Lower leg skin (tissue), 3 donors: ENCODE measurements around the gene ARHGEF12.

ENCODE experiments used
- CTCF ChIP-seq, 3 donors: fragments of 450-650 bp; IDR thresholded peaks; one replicate each; pipeline ENCODE4 v1.5.1; 2016; ENCODE audit warnings: antibody characterized with exemption in 3 of 3, mild to moderate bottlenecking in 3 of 3, moderate library complexity in 2 of 3
- POLR2A ChIP-seq, 2 donors: fragments of 450-650 bp; IDR thresholded peaks; one replicate each; pipeline ENCODE4 v1.6.1; 2016 to 2017; ENCODE audit warnings: antibody characterized with exemption in 2 of 2, mild to moderate bottlenecking in 1 of 2, moderate library complexity in 1 of 2

GRCh38 chr11:120424185-120424969 is 88.2 kb downstream of the ARHGEF12 start:
- TF ChIP-seq POLR2A (IDR thresholded peaks at IDR 0.05) = no peak
- no peak for TF ChIP-seq CTCF (IDR thresholded peaks at IDR 0.05)
